Dendritic cell treated with granulocyte-macrophage colony-stimulating factor and Interleukin-4, amounts not matched to agents 40 ng/mL and 50 ng/mL, for 4 days (primary cell): Measurements from ENCODE around the gene TJP1.

ENCODE experiments used
- H3K27ac Mint-ChIP-seq: one replicate; pipeline ENCODE4 v1.8.0; 2022; ENCODE audit warnings: mild to moderate bottlenecking, mixed read lengths
- H3K27me3 Mint-ChIP-seq: one replicate; pipeline ENCODE4 v1.8.0; 2022; ENCODE audit warnings: mild to moderate bottlenecking, mixed read lengths
- H3K36me3 Mint-ChIP-seq: one replicate; pipeline ENCODE4 v1.8.0; 2022; ENCODE audit warnings: low read depth, mixed read lengths
- H3K4me1 Mint-ChIP-seq: one replicate; pipeline ENCODE4 v1.8.0; 2022; ENCODE audit warnings: low read depth, mixed read lengths
- H3K4me3 Mint-ChIP-seq: one replicate; pipeline ENCODE4 v1.8.0; 2022; ENCODE audit warnings: mild to moderate bottlenecking, moderate library complexity, mixed read lengths
- H3K9me3 Mint-ChIP-seq: one replicate; pipeline ENCODE4 v1.8.0; 2022; ENCODE audit warnings: mixed read lengths
- intact Hi-C: fragments of 100-400 bp; cut with micrococcal nuclease; formaldehyde crosslinking; loops from one replicate; pipeline ENCODE4 v1.15.0; 2022

TJP1 gene

DNA sequence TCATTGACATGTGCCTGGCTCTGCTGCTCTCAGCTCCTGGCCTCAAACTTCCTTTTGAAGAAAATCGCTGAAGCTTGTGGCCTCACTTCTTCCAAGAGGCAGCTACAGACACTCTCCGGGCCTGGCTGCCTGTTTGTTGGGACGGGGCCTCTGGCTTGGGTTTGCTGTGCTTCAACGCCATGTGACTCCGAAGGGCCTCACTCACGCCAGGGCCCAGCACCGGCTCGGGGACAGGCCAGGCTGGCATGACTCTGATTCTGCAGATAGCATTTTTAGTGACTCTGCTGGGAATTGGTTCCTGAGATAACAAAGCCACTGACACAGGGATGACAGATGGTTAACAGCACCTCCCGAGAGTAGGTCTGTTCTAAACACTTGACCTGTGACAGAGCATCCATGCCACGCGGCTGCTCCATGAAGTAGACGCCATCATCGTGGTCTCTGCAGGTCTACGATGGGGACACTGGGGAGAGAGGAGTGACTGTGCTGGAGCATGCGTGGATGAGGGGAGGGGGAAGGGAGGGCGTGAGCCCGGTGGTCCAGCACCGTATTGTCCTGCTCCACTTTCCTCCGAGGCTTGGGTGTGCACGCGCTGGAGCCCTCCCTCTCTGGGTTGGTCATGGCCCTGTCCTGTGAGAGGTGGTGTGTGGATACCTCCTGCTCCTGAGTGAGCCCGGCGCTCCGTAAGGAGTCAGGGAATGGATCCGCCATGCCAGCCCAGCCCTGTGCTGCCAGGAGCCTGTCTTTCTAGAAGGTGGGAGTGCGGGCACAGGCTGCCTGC, 133.6 kb downstream of the TJP1 start:
- Mint-ChIP-seq H3K27ac (no peak overlapping the region), H3K36me3 (no peaks in the 10 kb centered on the region), H3K27me3 (no peaks in the 10 kb centered on the region), H3K4me3 (no peak overlapping the region), H3K9me3 (no peaks in the 10 kb centered on the region), H3K4me1 (no peaks in the 10 kb centered on the region)
- intact Hi-C loops, result no loop called here

DNA sequence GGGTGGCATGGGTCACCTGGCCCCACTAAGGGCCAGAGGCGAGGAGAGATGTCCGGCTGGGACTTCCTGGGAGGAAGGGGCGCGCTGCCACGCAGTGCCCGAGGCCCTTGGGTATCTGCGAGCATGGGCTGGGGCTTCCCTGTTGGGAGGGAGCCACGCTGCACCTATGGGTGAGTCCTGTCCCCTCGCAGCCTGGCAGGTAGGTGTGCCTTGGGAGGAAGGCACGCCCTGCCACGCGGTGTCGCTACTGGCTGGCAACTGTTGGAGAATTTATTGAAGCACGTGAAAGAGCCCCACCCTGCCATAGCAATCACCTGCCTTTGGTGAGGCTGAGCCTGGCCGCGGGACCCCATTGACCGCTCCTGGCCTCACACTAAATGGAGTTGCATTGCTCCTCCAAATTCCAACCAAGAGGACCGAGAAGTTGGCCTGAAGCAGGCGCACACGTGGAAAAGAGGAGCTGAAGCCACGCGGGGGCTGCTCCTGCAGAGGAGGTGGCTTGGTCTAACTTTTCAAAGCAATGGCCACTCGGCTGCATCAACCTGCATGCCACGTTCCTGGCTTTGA, 134.2 kb downstream of the TJP1 start:
- H3K36me3 Mint-ChIP-seq, result no peaks in the 10 kb centered on the region
- no peak overlapping the region for H3K4me3 Mint-ChIP-seq
- H3K9me3 Mint-ChIP-seq, result no peaks in the 10 kb centered on the region
- H3K4me1 Mint-ChIP-seq, result no peaks in the 10 kb centered on the region
- no peak overlapping the region for H3K27ac Mint-ChIP-seq
- intact Hi-C loops, result no loop called here
- no peaks in the 10 kb centered on the region for H3K27me3 Mint-ChIP-seq

DNA sequence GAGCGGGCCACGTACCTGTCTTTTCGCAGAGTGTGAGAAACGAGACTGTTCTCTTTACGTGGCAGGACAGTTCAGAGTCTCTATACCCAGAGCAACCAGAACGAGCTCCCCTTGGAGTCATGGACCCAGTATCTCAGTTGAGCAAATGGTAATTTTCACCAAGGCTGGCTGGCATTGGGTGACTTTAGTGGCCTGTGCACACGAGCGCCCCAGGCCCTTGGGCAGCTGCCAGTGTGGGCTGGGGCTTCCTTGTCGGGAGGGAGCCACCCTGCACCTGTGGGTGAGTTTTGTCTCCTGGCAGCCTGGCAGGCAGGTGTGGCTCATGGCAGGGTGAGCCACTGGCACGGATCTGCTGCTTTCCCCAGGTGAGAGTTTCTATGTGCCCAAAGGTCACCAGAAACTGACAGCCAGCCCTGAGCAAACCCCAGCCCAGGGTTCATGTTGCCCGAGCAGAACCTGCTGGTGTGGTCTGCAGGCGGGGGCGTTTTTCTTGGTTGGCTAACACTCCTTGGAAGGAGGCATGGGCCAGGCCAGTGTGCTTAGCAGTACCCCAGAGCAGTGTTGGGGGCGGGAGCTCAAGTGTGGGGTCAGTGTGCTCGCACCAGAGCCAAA, 135.0 kb downstream of the TJP1 start:
- no peak overlapping the region for H3K27ac Mint-ChIP-seq
- H3K27me3 Mint-ChIP-seq, result no peaks in the 10 kb centered on the region
- no peaks in the 10 kb centered on the region for H3K9me3 Mint-ChIP-seq
- no peak overlapping the region for H3K4me3 Mint-ChIP-seq
- H3K36me3 Mint-ChIP-seq, result no peaks in the 10 kb centered on the region
- intact Hi-C loops, result no loop called here
- H3K4me1 Mint-ChIP-seq, result no peaks in the 10 kb centered on the region

GRCh38 chr15:29686445-29687203, 135.6 kb downstream of the TJP1 start:
- no peaks in the 10 kb centered on the region for H3K4me1 Mint-ChIP-seq
- no peak overlapping the region for H3K4me3 Mint-ChIP-seq
- no peaks in the 10 kb centered on the region for H3K27me3 Mint-ChIP-seq
- no peaks in the 10 kb centered on the region for H3K9me3 Mint-ChIP-seq
- no peak overlapping the region for H3K27ac Mint-ChIP-seq
- intact Hi-C loops, result no loop called here
- no peaks in the 10 kb centered on the region for H3K36me3 Mint-ChIP-seq

DNA sequence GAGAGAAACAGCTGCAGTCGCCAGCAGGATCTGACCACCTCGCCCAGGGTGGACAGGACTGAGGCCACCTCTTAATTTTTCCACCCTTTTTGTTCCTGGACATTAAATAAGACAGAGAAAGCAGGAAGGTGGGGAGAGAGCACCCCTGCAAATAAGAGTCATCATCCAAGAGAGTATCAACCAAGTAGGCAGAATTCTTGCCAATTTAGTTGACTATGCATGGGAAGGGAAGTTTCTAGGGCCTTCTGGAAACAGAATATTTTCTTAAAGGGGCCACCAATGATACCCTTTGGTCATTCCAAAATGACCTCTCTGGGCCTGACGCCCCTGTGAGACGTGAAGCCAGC, 136.2 kb downstream of the TJP1 start:
- Mint-ChIP-seq H3K9me3 (no peaks in the 10 kb centered on the region), H3K4me1 (no peaks in the 10 kb centered on the region), H3K4me3 (no peak overlapping the region), H3K36me3 (no peaks in the 10 kb centered on the region), H3K27me3 (no peaks in the 10 kb centered on the region), H3K27ac (no peak overlapping the region)
- intact Hi-C loops, result no loop called here

- Mint-ChIP-seq H3K36me3 (no peaks in the 10 kb centered on the region), H3K9me3 (no peaks in the 10 kb centered on the region), H3K4me3 (no peak overlapping the region), H3K27me3 (no peaks in the 10 kb centered on the region), H3K27ac (no peak overlapping the region), H3K4me1 (no peaks in the 10 kb centered on the region)
- intact Hi-C loops, result no loop called here
Observed at GRCh38 chr15:29685156-29686078, 136.9 kb downstream of the TJP1 start.

- Mint-ChIP-seq H3K27me3 (peaks cover 2% of the 10 kb centered on the region), H3K27ac (no peak overlapping the region), H3K4me3 (no peak overlapping the region), H3K4me1 (no peaks in the 10 kb centered on the region), H3K36me3 (no peaks in the 10 kb centered on the region), H3K9me3 (no peaks in the 10 kb centered on the region)
- intact Hi-C loops, result no loop called here
Observed at GRCh38 chr15:29682781-29683180, 139.5 kb downstream of the TJP1 start.

DNA sequence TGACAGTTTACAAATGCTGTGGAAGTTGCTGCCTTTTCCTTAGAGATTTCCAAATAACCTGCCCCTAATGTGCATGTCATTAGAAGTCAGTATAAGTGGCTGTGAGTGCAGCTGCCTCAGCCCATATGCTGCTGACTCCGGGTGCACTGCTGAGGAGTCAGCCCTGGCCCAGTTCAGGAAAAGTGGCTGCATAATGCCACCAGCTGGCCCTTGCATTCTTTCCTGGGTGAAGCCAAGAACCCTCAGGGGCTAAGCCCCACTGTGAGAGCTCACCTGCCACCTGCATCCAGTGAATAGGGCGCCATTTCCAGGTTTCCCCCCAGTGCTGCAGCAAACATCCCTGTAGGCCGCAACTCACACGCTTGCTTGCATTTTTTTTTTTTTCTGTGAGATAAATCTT, 139.9 kb downstream of the TJP1 start:
- Mint-ChIP-seq H3K4me1 (no peaks in the 10 kb centered on the region), H3K36me3 (no peaks in the 10 kb centered on the region), H3K9me3 (no peaks in the 10 kb centered on the region), H3K27me3 (peaks cover 6% of the 10 kb centered on the region), H3K4me3 (no peak overlapping the region), H3K27ac (no peak overlapping the region)
- intact Hi-C loops, result no loop called here

- H3K27me3 Mint-ChIP-seq, result peaks cover 9% of the 10 kb centered on the region
- H3K4me1 Mint-ChIP-seq, result no peaks in the 10 kb centered on the region
- no peak overlapping the region for H3K27ac Mint-ChIP-seq
- no peaks in the 10 kb centered on the region for H3K36me3 Mint-ChIP-seq
- no peaks in the 10 kb centered on the region for H3K9me3 Mint-ChIP-seq
- intact Hi-C loops, result no loop called here
- no peak overlapping the region for H3K4me3 Mint-ChIP-seq
Observed at GRCh38 chr15:29681946-29682345, 140.3 kb downstream of the TJP1 start.

GRCh38 chr15:29681166-29681845, 141.0 kb downstream of the TJP1 start:
- no peak overlapping the region for H3K27ac Mint-ChIP-seq
- intact Hi-C loops, result no loop called here
- no peak overlapping the region for H3K4me3 Mint-ChIP-seq
- no peaks in the 10 kb centered on the region for H3K36me3 Mint-ChIP-seq
- H3K4me1 Mint-ChIP-seq, result no peaks in the 10 kb centered on the region
- H3K27me3 Mint-ChIP-seq, result peaks cover 15% of the 10 kb centered on the region
- H3K9me3 Mint-ChIP-seq, result no peaks in the 10 kb centered on the region

- intact Hi-C loops, result no loop called here
- H3K9me3 Mint-ChIP-seq, result no peaks in the 10 kb centered on the region
- H3K36me3 Mint-ChIP-seq, result no peaks in the 10 kb centered on the region
- H3K4me1 Mint-ChIP-seq, result no peaks in the 10 kb centered on the region
- H3K4me3 Mint-ChIP-seq, result no peak overlapping the region
- peaks cover 22% of the 10 kb centered on the region for H3K27me3 Mint-ChIP-seq
- no peak overlapping the region for H3K27ac Mint-ChIP-seq
Observed at GRCh38 chr15:29680465-29681165, 141.7 kb downstream of the TJP1 start.

DNA sequence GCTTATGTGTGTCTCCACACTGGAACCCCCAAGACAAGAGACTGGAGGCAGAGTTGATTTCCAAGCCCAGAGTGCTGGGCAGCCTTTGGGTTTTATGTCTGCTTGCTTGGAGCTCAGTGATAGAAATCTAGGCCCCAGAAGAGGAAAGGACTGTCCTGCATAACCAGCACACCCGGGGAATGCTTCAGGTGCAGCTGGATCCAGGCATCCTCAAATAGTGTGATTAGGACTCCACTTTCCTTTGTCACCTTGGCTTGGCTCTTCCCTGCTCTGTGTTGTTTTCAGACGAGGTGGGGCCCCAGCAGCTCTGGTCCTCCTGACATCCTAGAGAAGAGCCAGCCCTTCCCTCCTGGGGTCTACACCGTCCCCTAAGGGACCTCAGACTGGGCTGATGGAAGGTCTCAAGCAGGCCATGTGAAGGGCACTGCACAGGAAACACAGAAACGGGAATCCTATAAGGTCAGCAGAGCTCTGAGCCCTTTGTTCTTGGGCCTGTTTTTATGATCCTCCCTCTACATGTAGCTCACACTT, 143.7 kb downstream of the TJP1 start:
- intact Hi-C loops, result no loop called here
- no peaks in the 10 kb centered on the region for H3K9me3 Mint-ChIP-seq
- H3K36me3 Mint-ChIP-seq, result no peaks in the 10 kb centered on the region
- no peaks in the 10 kb centered on the region for H3K4me1 Mint-ChIP-seq
- H3K4me3 Mint-ChIP-seq, result no peak overlapping the region
- peaks cover 37% of the 10 kb centered on the region for H3K27me3 Mint-ChIP-seq
- H3K27ac Mint-ChIP-seq, result no peak overlapping the region
